Activated CD4-positive, alpha-beta T cell treated with anti-CD3 and anti-CD28 coated beads, Interleukin-2, amount 50 U/mL, for 1 hour (primary cell): Measurements from ENCODE around the gene HNRNPK.

Source experiments
- DNase-seq: peaks from one replicate; pipeline ENCODE4 v3.0.0-alpha.2; 2020

HNRNPK gene

GRCh38 chr9:83932011-83932410, 48.0 kb downstream of the HNRNPK start:
- no peak for DNase-seq

GRCh38 chr9:83930881-83931280, 49.1 kb downstream of the HNRNPK start:
- no peak for DNase-seq

- no peak for DNase-seq
Observed at GRCh38 chr9:83927591-83927990, 52.4 kb downstream of the HNRNPK start.

GRCh38 chr9:83920927-83921707, 58.9 kb downstream of the HNRNPK start, which contains the start of gene KIF27:
TSS of gene KIF27 (minus strand) at chr9:83921432. CDS start at chr9:83915591, 5,841 bp downstream.
- DNase-seq, result peak; percentile 94

GRCh38 chr9:83920469-83920926, 59.5 kb downstream of the HNRNPK start:
- no peak for DNase-seq

- DNase-seq, result no peak
Observed at GRCh38 chr9:83919111-83919510, 60.9 kb downstream of the HNRNPK start.
